ENCODE data around the gene LPCAT1. TPM values are rescaled to one million over a fixed set of nuclear protein-coding genes. Genes with fewer than 3 reads are reported as not detected.

Gene LPCAT1
- total and polyA plus RNA-seq, 2 donors (not counting 3 experiments of a cell fraction or from before 2014, with no cell fraction given): 28.9 to 57.2 TPM

DNA sequence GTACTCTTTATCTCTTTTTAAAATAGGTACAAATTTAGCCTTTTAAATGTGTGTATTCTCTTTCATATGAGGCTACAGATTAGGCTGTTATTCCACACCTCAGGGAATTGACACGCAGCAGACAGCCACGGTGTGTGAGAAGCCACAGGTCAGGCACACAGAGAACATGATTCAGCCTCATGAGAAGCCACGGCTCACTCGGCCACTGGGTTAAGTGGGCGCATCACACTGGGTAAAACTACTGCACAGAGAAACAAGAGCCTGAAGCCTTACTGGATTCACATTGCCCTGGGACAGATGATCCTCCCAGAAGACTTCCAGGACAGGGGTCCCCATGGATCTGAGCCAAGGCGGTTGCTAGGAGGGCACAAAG lies 28.2 kb downstream of the LPCAT1 start:
- peaks cover 19% of the 10 kb centered on the region for H3K79me2 ChIP-seq (ENCODE audit: control insufficient read depth, insufficient read depth, low read length)
- no peak overlapping the region for H3K4me3 ChIP-seq (replicated peaks in 1 of 3; ENCODE audit: insufficient read depth in 1 of 3, low read depth in 1 of 3, low read length in 3 of 3)
- H3K36me3 ChIP-seq (ENCODE audit: control insufficient read depth in 2 of 2, extremely low read depth in 1 of 2, insufficient read depth in 2 of 2, low read length in 2 of 2): peaks cover 3 to 37% of the 10 kb centered on the region in 2 experiments
- no peak overlapping the region for H3K4me2 ChIP-seq (ENCODE audit: insufficient read depth, low read length)
- H3K27ac ChIP-seq (ENCODE audit: insufficient read depth, low read depth, low read length): no peak overlapping the region
- no peak for FAIRE-seq
- no peak for TF ChIP-seq POLR2AphosphoS5 (IDR thresholded peaks at IDR 0.05; ENCODE audit: insufficient read depth, low read depth, low read length)
- TF ChIP-seq, protein P1, sequence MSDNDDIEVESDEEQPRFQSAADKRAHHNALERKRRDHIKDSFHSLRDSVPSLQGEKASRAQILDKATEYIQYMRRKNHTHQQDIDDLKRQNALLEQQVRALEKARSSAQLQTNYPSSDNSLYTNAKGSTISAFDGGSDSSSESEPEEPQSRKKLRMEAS (IDR thresholded peaks at IDR 0.05; ENCODE audit: insufficient read depth, insufficient read length): no peak
- TF ChIP-seq, protein P2, sequence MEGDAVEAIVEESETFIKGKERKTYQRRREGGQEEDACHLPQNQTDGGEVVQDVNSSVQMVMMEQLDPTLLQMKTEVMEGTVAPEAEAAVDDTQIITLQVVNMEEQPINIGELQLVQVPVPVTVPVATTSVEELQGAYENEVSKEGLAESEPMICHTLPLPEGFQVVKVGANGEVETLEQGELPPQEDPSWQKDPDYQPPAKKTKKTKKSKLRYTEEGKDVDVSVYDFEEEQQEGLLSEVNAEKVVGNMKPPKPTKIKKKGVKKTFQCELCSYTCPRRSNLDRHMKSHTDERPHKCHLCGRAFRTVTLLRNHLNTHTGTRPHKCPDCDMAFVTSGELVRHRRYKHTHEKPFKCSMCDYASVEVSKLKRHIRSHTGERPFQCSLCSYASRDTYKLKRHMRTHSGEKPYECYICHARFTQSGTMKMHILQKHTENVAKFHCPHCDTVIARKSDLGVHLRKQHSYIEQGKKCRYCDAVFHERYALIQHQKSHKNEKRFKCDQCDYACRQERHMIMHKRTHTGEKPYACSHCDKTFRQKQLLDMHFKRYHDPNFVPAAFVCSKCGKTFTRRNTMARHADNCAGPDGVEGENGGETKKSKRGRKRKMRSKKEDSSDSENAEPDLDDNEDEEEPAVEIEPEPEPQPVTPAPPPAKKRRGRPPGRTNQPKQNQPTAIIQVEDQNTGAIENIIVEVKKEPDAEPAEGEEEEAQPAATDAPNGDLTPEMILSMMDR (IDR thresholded peaks at IDR 0.05; ENCODE audit: extremely low read depth in 1 of 2, insufficient read depth in 1 of 2, low read depth in 1 of 2, low read length in 2 of 2): no peak
- no peak for TF ChIP-seq JUN (IDR thresholded peaks at IDR 0.05; ENCODE audit: borderline replicate concordance, insufficient read depth, insufficient read length, low read depth)
- no peak for TF ChIP-seq MYC (IDR thresholded peaks at IDR 0.05; ENCODE audit: low read depth, low read length)
- TF ChIP-seq POLR2A (IDR thresholded peaks at IDR 0.05; ENCODE audit: low read depth, low read length): no peak
- TF ChIP-seq EZH2 (IDR thresholded peaks at IDR 0.05; ENCODE audit: borderline replicate concordance, low read depth, low read length, severe bottlenecking): no peak
- no peak for TF ChIP-seq FOS (IDR thresholded peaks at IDR 0.05; ENCODE audit: borderline replicate concordance, insufficient read depth, low read length)
- no peak for TF ChIP-seq GATA2 (IDR thresholded peaks at IDR 0.05; ENCODE audit: insufficient read depth, insufficient read length, low read depth, low read length)
- H3K9ac ChIP-seq (replicated peaks; ENCODE audit: extremely low read depth, insufficient read depth, low read length): no peak overlapping the region
- no TSS peak for BruUV-seq (replicated peaks)
- no peaks in the 10 kb centered on the region for H3K27me3 ChIP-seq (ENCODE audit: control insufficient read depth in 2 of 2, insufficient read depth in 2 of 2, low read length in 2 of 2)
- no peak overlapping the region for H2AFZ ChIP-seq (ENCODE audit: low read depth, low read length)
- no peak for DNase-seq (ENCODE audit: low read depth, low spot score)
- POLR2A ChIA-PET: no interaction called here
- intact Hi-C loops (cut with micrococcal nuclease) (no loop called here), dilution Hi-C loops (cut with MboI; ENCODE audit: extremely low pct_ligation_motif_present, low sequenced_read_pairs) (no loop called here)
- CTCF ChIA-PET: no interaction called here
- no peaks in the 10 kb centered on the region for H3K9me3 ChIP-seq (replicated peaks; ENCODE audit: control insufficient read depth, insufficient read depth, low read length)
- H3K4me1 ChIP-seq (ENCODE audit: control insufficient read depth, extremely low read depth, insufficient read depth, low read length): no peaks in the 10 kb centered on the region
- no peaks in the 10 kb centered on the region for H4K20me1 ChIP-seq (replicated peaks; ENCODE audit: control insufficient read depth, extremely low read depth, insufficient read depth, low read length)
- H3K9me1 ChIP-seq (replicated peaks; ENCODE audit: control insufficient read depth, extremely low read depth, insufficient read depth, low read length): no peaks in the 10 kb centered on the region
